NOMO-1 (cell line): ENCODE data around the gene RSPO1.
"Not testable (repeated sequence)": the region's sequence is repeated elsewhere in the genome, so short reads cannot be mapped to it uniquely, and the experiment has no call there.

Experiments
- DNase-seq, 2 experiments: peaks; one replicate each; lab custom pipeline; 2025; ENCODE audit not compliant: unreplicated experiment in 2 of 2; lab: John Stamatoyannopoulos, UW

Gene RSPO1, protein sequence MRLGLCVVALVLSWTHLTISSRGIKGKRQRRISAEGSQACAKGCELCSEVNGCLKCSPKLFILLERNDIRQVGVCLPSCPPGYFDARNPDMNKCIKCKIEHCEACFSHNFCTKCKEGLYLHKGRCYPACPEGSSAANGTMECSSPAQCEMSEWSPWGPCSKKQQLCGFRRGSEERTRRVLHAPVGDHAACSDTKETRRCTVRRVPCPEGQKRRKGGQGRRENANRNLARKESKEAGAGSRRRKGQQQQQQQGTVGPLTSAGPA

DNA sequence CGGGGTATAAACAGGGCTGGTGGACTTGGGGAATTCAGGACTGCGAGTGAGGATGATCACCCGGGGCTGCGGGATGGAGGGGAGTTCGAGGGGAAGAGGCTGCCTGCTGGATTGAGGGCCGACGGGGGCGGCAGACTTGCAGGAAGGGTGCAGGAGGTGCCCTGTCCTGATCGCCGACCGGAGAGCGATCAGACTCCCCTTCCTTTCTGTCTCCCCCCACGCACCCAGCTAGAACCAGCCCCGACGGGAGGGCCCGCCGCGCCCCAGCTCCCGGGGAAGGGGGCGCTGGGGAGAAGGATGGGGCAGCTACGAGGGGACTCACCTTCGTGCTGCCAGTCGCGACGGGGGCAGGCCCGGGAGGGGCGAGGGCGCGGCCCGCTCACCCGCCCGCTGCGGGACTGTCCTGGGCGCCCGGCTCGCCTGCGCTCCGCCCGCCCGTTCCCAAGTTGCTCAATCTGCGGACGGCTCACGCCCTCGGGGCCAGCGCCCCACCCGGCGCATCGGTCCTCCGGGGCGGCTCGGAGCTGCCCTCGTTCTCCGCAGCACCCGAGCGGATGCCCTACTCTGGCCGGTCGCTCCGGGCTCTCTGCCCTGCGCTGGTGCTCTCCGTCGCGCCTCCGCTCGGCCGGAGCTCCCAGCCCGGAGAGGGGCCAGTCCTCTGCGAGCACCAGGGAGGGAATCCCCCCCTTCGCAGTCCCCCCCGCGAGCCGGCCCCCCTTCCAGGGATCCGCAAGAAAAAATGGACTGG lies at the start of gene RSPO1:
Gene RSPO1 (minus strand): TSS at position 649 of the 748 bp plus-strand sequence. CDS start 5,231 bp downstream, outside the sequence.
- peak in 1 of 2 experiments; percentile 13 for DNase-seq

DNA sequence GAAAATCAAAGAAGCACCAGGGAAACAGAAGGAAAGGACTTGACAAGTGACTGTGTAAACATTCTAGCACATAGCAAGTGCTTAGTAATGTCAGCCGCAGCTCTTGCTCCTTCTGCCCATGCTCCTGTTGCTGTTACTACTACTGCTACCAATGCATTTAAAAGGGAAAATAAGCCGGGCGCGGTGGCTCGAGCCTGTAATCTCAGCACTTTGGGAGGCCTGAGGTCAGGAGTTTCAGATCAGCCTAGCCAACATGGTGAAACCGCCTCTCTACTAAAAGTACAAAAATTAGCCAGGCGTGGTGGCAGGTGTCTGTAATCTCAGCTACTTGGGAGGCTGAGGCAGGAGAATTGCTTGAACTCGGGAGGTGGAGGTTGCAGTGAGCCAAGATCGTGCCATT lies 49.5 kb upstream of the RSPO1 start:
- not testable (repeated sequence) for DNase-seq

- DNase-seq, result peak; percentile 9 to 77
Measured at GRCh38 chr1:37682334-37682987, 47.8 kb upstream of the RSPO1 start.

DNA sequence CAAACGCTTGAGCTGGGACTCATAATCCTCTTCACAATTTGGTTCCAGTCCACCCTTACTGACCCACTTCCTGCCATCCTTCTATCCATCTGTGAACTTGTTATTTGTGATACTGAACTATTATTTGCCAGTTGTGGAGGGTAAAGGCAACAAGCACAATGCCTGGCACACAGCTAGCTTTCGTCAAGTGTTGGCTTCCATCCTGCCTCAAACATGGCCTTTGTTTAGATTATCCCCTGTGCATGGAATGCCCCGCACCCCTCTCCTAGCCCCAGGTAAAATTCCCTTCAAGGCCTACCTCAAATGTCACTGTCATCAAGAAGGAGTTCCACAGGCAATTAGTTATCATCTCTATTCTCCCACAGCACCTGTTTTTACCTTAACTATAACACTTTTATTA lies 46.2 kb upstream of the RSPO1 start:
- DNase-seq, result no peak

DNA sequence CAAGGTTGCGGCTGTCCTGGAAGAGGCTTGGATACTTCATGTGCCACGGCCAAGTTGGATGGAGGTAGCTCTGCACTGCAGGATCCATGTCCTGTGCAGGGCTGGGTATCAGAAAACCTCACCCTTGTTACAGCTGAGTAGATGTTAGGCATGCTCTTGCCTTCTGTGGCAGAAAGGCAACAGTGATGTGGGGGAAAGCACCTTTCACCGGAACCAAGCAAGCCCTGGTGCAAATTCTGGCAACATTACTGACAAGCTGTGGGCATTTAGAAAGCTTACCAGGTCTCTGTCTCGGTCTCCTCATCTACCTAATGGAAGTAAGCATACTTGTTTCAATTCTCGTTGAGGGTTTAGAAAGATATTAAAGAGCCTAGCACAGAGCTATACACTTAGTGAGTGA lies 43.1 kb upstream of the RSPO1 start:
- DNase-seq, result no peak

GRCh38 chr1:37677143-37677439 lies 42.4 kb upstream of the RSPO1 start:
- DNase-seq, result peak in 1 of 2 experiments; percentile 2

- DNase-seq, result peak; percentile 62 to 81
Measured at GRCh38 chr1:37676281-37677142, 41.8 kb upstream of the RSPO1 start.

DNA sequence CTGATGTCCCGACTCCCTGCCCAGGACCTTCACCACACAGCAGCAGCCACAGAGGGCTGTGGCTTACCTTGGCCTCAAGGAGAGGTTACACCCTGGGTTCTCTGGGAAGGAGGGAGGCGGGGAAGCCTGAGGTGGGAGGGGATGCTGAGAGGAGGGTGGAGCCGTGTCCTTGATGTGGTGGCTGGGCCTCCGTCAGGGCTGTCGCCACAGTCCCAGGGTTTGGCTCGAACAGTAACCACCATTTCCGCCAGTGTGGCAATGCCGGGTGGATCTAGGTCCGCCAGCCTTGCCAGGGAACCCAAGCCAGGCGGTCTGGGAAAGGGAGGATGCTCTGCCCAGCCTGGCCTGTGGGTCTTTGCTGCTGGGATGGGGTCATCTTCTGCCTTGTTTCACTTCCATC lies 39.2 kb upstream of the RSPO1 start:
- no peak for DNase-seq

DNA sequence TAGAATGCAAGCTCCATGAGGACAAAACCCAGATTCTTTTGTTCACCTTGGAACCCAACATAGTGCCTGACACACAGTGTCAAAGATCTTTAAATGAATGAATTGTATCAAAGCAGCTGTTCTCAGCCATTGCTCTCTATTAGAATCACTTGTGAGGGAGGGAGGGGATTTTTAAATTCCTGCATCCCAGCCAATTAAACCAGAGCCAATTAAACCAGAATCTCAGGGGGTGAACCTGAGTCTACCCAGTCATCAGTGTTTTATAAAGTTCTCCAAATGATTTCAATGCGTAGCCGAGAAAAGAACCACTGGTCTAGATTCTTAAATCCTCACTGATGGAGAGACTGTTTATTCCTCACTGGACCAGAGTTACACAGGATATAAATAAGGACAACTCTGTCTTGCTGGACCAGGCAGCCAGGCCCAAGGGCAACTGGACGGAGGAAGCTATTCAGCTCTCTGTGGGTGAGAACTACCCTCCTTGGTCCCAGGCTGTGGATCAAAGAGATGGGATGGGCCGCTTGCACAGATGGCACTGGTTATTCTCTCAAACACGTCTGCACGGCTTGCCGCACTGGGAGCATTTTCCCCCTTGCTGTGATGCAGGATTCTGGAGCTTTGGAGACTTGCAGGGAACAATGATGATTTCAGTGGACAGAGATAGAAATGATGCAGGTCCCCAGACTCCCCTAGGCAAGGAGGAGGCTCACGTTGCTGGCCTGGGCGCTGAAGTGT lies 37.6 kb upstream of the RSPO1 start:
- DNase-seq, result no peak

DNA sequence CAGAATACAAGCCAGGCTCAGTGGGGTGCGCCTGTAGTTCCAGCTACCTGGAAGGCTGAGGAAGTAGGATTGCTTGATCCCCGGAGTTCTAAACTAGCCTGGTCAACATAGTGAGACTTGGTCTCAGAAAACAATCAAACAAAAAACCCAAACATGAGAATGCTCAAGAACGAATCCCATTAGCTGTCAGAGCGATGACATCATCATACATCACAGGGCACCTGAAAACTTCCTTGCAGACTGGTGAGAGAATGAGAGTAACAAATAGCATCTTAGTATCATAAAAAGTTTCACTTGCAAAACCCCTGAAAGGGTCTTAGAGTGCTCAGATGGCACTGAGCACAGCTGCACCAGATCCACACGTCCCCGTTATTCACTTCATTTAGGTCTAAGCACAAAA lies 36.6 kb upstream of the RSPO1 start:
- DNase-seq, result no peak

DNA sequence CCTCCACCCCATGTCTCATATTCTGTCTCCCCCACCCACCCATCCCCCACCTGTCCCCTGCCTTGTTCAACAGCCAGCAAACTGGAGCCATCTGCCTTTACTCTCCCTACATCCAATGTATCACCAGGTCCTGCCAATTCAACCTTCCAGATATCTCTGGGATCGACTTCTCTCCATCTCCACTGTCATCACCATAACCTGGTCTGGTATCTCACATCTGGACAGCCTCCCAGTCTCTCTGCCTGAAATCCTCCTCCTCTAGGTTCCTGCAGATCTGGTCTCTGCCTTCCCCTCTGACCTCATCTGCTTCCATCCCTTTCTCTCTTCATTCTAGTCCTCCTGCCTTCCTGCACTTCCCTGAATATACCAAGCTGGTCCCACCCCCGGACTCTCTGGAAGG lies 35.4 kb upstream of the RSPO1 start:
- no peak for DNase-seq

- no peak for DNase-seq
Measured at GRCh38 chr1:37667023-37667671, 32.5 kb upstream of the RSPO1 start.

- no peak for DNase-seq
Measured at GRCh38 chr1:37666241-37666867, 31.7 kb upstream of the RSPO1 start.

DNA sequence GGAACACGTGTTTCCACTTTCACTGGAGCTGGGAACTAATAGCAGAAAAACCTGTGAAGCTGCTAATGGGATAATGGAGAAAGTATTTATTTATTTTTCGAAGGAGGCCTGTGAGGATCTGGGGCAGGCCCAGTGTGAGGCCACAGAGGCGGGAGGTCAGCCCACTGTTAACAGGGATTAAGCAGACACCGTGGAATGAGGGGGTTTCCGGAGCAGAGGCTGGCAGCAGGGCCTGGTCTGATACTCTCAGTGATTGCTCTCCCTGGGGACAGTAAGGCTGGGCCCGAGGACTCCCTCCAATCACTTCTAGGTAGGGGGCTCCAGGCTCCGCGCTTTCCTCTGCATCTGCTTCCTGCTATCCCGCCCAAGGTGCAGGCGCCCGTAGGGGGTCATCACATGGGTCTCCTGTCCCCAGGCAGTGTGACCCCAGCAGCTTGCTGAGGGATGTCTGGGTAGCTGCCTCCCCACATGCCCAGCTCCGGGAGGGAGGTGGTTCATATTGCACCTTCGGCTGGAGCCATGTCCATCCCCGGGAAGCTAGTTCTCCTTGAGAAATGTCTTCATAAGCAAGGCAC lies 28.8 kb upstream of the RSPO1 start:
- no peak for DNase-seq

GRCh38 chr1:37662031-37662755 lies 27.5 kb upstream of the RSPO1 start:
- DNase-seq, result no peak

DNA sequence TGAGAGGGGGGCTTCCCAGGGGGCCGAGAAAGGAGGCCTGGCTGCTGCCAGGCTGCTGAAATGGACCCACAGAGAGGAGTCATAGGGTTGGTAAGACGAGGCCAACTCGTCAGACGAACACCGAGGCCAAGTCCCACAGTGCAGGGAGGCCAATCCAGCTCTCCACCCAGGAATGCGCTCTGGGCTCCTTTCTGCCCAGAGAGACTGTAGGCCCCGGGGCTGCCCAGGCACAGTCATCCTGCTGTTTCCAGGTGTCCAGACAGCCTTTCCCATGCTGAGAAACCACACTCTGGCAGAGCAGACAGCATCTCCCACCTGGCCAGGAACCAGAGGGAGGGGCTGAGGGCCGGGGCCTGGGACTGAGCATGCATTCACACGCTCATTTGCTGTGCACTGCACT lies 26.7 kb upstream of the RSPO1 start:
- DNase-seq, result no peak

- no peak for DNase-seq
Measured at GRCh38 chr1:37660664-37661063, 26.0 kb upstream of the RSPO1 start.

GRCh38 chr1:37658486-37658885 lies 23.8 kb upstream of the RSPO1 start:
- DNase-seq, result no peak
